Stomach (tissue), 9 donors: ENCODE measurements around the gene SLC6A3. TPM values are rescaled to one million over a fixed set of nuclear protein-coding genes. Genes with fewer than 3 reads are reported as not detected.

Experiments used
- DNase-seq, 2 donors: peaks; one replicate each; pipeline versions ENCODE4 v3.0.0 to v3.0.0-alpha.2; 2013 to 2019
- H3K27ac ChIP-seq, 5 donors: fragments of 200-600 bp in 4 of 5; sonication (generic) in 4 of 5; one replicate each; pipeline ENCODE4 v1.5.1; 2013 to 2019; ENCODE audit warnings: mild to moderate bottlenecking in 1 of 5, moderate library complexity in 1 of 5
- H3K27me3 ChIP-seq, 3 donors: fragments of 200-600 bp; sonication (generic); one replicate each; pipeline ENCODE4 v1.5.1; 2017 to 2019; ENCODE audit warnings: mixed run types in 1 of 3
- H3K36me3 ChIP-seq, 4 donors: fragments of 200-600 bp; sonication (generic); 1 replicate in 3 of 4; 2 replicates in 1 of 4; pipeline ENCODE4 v1.5.1; 2016 to 2019
- H3K4me1 ChIP-seq, 4 donors: fragments of 200-600 bp; sonication (generic); one replicate each; pipeline ENCODE4 v1.5.1; 2016 to 2019
- H3K4me3 ChIP-seq, 4 donors: fragments of 200-600 bp; sonication (generic) in 3 of 4; one replicate each; pipeline ENCODE4 v1.5.1; 2016 to 2019; ENCODE audit warnings: mild to moderate bottlenecking in 1 of 4
- H3K9me3 ChIP-seq, 4 donors: fragments of 200-600 bp; sonication (generic); one replicate each; pipeline ENCODE4 v1.5.1; 2016 to 2019
- CTCF ChIP-seq, 7 experiments: fragments of 450-650 bp in 4 of 7; fragments of 200-600 bp in 3 of 7; sonication (generic) in 3 of 7; IDR thresholded peaks; one replicate each; pipeline ENCODE4 v1.5.1; 2016 to 2019; ENCODE audit warnings: antibody characterized with exemption in 7 of 7, control low read depth in 2 of 7, mild to moderate bottlenecking in 1 of 7
- EP300 ChIP-seq: sonication (generic); formaldehyde crosslinking; IDR thresholded peaks from one replicate; pipeline ENCODE4 v1.6.1; 2017; ENCODE audit warnings: antibody characterized with exemption
- POLR2A ChIP-seq, 4 donors: fragments of 450-650 bp; IDR thresholded peaks; one replicate each; pipeline ENCODE4 v1.6.1; 2016; ENCODE audit warnings: antibody characterized with exemption in 4 of 4, control low read depth in 2 of 4, mild to moderate bottlenecking in 1 of 4, moderate library complexity in 1 of 4
- POLR2AphosphoS5 ChIP-seq, 3 donors: sonication (generic); formaldehyde crosslinking; IDR thresholded peaks; one replicate each; pipeline ENCODE4 v1.6.1; 2016; ENCODE audit warnings: antibody characterized with exemption in 3 of 3
- WGBS, 5 donors: extraction: QIAGEN DNeasy Blood & Tissue Kit in 3 of 5; methylation state at CpG; one replicate each; pipeline versions ENCODE4 v1.1.5 to v1.1.7; 2013 to 2018; 5-methylcytosine and 5-hydroxymethylcytosine counted together
- intact Hi-C: fragments of 100-400 bp; cut with DNase I; formaldehyde crosslinking; loops from one replicate; pipeline ENCODE4 v1.15.1; 2023; ENCODE audit warnings: low total_unique reads
- polyA plus RNA-seq, 3 donors: library from polyadenylated mRNA; stranded (reverse); fragments of 200-250 nt; gene quantifications; one replicate each; pipeline ENCODE4 v1.2.3, GENCODE V29; 2013
- total RNA-seq, 5 donors: library from RNA; depleted of rRNA; stranded (reverse); fragments of >200 nt; gene quantifications; one replicate each; pipeline versions ENCODE4 v1.1.0 to v1.2.3, GENCODE V29; 2014 to 2016
- donor health status: healthy with polysubstance abuse.
- donor health status: Bipolar disorder and iron deficiency.
- donor health status: healthy.

SLC6A3 gene
- total and polyA plus RNA-seq, 8 donors: 0.05 TPM; not detected in 7

GRCh38 chr5:1480217-1480616, 35.0 kb upstream of the SLC6A3 start:
- H3K27me3 ChIP-seq: no peaks in the 10 kb centered on the region
- no peaks in the 10 kb centered on the region for H3K9me3 ChIP-seq
- peaks cover 0 to 16% (median 11%) of the 10 kb centered on the region in 4 donors for H3K4me1 ChIP-seq
- WGBS, 5 donors: 50 to 80% (median 65%) methylated on average over 13 to 14 of the region's 14 CpGs
- intact Hi-C loops: no loop called here
- no peak overlapping the region for H3K4me3 ChIP-seq
- DNase-seq: peak; percentile 32 to 48
- TF ChIP-seq POLR2AphosphoS5 (IDR thresholded peaks at IDR 0.05): no peak
- TF ChIP-seq CTCF (IDR thresholded peaks at IDR 0.05): no peak
- TF ChIP-seq POLR2A (IDR thresholded peaks at IDR 0.05): no peak
- no peak for TF ChIP-seq EP300
- peak overlapping the region in 4 of 5 donors; percentile 20 to 66 (median 62) for H3K27ac ChIP-seq
- peaks cover 14 to 75% (median 54%) of the 10 kb centered on the region in 4 donors for H3K36me3 ChIP-seq

DNA sequence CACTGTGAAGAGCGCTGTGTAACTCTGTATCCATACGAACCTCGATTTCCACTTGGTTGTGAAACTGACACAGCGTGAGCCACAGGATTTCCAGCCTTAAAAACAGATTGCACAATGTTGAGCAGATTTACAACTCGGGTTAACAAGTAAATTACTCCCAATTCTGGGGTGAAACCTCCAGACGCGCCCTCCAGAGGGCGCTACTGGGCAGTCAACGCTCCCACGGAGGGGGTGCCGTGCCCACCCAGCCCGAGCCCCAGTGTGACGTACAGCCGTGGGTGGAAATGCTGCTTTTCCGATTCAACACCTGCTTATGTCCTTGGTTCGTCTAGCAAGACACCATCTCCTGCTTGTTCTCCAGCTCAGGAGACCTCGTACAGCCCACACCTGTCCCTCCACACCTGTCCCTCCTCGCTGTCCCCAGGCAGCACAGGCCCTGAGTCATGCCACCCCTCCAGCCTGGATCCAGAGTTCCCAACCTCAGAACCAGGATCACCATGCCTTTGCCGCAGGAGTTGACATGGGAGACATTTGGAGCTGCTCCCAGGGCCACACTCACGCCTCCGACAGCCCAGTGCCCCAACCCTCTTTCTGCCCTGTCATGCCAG, 34.4 kb upstream of the SLC6A3 start:
- peak overlapping the region in 4 of 5 donors; percentile 20 to 75 (median 62) for H3K27ac ChIP-seq
- peak; percentile 37 to 51 for DNase-seq
- no peaks in the 10 kb centered on the region for H3K27me3 ChIP-seq
- H3K36me3 ChIP-seq: peaks cover 17 to 75% (median 55%) of the 10 kb centered on the region in 4 donors
- TF ChIP-seq CTCF (IDR thresholded peaks at IDR 0.05): peak in 4 of 7 experiments; percentile 37 to 58 (median 43)
- TF ChIP-seq EP300: no peak
- intact Hi-C loops: loop anchor here (10.0 kb wide), 1 partner anchor 145 kb away; no protein-coding TSS in a partner anchor
- H3K4me1 ChIP-seq: peaks cover 0 to 16% (median 11%) of the 10 kb centered on the region in 4 donors
- no peak overlapping the region for H3K4me3 ChIP-seq
- H3K9me3 ChIP-seq: no peaks in the 10 kb centered on the region
- 47 to 53% (median 48%) methylated on average over 20 to 21 of the region's 21 CpGs for WGBS, 5 donors

DNA sequence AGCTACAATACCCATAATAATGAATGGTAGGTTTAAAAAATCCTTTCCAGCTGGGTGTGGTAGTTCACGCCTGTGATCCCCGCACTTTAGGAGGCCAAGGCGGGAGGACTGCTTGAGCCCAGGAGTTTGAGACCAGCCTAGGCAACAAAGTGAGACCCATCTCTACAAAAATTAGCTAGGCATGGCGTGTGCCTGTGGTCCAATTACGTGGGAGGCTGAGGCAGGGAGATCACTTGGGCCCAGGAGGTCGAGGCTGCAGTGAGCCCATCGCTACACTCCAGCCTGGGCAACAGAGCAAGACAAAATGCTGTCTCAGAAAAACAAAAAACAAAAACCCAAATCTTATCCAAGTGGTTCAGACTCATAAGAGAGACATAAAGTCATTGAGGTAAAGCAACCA, 33.8 kb upstream of the SLC6A3 start:
- intact Hi-C loops: loop anchor here (10.0 kb wide), 1 partner anchor 146 kb away; no protein-coding TSS in a partner anchor
- Histone ChIP-seq H3K9me3 (no peaks in the 10 kb centered on the region), H3K36me3 (peaks cover 22 to 75% (median 55%) of the 10 kb centered on the region in 4 donors), H3K4me3 (no peak overlapping the region), H3K27ac (peak overlapping the region in 3 of 5 donors; percentile 61 to 75 (median 65)), H3K4me1 (peaks cover 0 to 16% (median 11%) of the 10 kb centered on the region in 4 donors), H3K27me3 (no peaks in the 10 kb centered on the region)
- no peak for TF ChIP-seq POLR2AphosphoS5 (IDR thresholded peaks at IDR 0.05)
- TF ChIP-seq CTCF (IDR thresholded peaks at IDR 0.05): no peak
- TF ChIP-seq EP300: no peak
- 92 to 96% (median 94%) methylated on average over 7 of the region's 7 CpGs for WGBS, 5 donors
- DNase-seq: no peak

- no peak for DNase-seq
These were observed 33.2 kb upstream of the SLC6A3 start for GRCh38 chr5:1478271-1479035.

More at GRCh38 chr5:1478271-1479035, 33.2 kb upstream of the SLC6A3 start:
- H3K27me3 ChIP-seq: no peaks in the 10 kb centered on the region
- peak overlapping the region in 3 of 5 donors; percentile 56 to 75 (median 61) for H3K27ac ChIP-seq
- H3K4me3 ChIP-seq: no peak overlapping the region
- WGBS, 5 donors: 71 to 74% (median 73%) methylated on average over 13 of the region's 13 CpGs
- intact Hi-C loops: loop anchor here (10.0 kb wide), 1 partner anchor 146 kb away; no protein-coding TSS in a partner anchor
- peaks cover 0 to 16% (median 11%) of the 10 kb centered on the region in 4 donors for H3K4me1 ChIP-seq
- H3K36me3 ChIP-seq: peaks cover 22 to 76% (median 58%) of the 10 kb centered on the region in 4 donors
- TF ChIP-seq CTCF (IDR thresholded peaks at IDR 0.05): no peak
- TF ChIP-seq POLR2A (IDR thresholded peaks at IDR 0.05): no peak
- TF ChIP-seq EP300: no peak
- TF ChIP-seq POLR2AphosphoS5 (IDR thresholded peaks at IDR 0.05): no peak
- H3K9me3 ChIP-seq: no peaks in the 10 kb centered on the region
